ENCODE measurements around the gene PIM1. TPM values are rescaled to one million over a fixed set of nuclear protein-coding genes. Genes with fewer than 3 reads are reported as not detected.
"Not testable (repeated sequence)": the region's sequence is repeated elsewhere in the genome, so short reads cannot be mapped to it uniquely, and the experiment has no call there.

The PIM1 gene
- polyA plus RNA-seq, 4 donors, result 26.0 to 118 (median 57.8) TPM

DNA sequence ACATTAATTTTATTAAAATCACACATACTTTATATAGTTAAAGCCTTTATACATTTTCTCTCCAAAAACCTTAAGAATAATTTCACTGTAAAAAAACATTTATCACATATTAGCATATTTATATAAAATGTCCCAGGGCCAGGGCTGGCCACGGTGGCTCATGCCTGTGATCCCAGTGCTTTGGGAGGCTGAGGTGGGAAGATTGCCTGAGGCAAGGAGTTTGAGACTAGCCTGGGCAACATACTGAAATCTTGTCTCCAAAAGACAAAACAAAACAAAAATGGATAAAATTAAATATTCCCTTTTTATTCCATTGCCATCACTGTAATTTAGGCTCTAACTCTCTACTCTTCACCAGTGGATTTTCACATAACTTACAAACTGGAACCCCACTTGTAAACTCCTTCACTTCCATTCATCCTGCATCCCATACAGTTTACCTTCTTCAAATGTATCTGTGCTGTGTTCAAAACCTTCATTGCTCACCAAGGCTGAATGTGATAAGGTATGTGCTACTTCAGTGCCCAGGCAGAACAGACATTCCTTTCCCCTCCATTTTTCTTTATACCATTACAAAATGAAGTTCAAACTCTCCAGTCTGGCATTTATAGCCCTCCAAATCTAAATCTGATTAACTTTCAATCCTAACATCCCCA lies 42.9 kb upstream of the PIM1 start:
- Histone ChIP-seq H3K9me3 (ENCODE audit: control insufficient read depth in 2 of 2, insufficient read depth in 1 of 2, low read depth in 1 of 2, low read length in 1 of 2) (no peaks in the 10 kb centered on the region), H3K4me1 (ENCODE audit: control insufficient read depth in 3 of 3, insufficient read depth in 2 of 3, low read depth in 1 of 3, low read length in 2 of 3) (peaks cover 8 to 64% (median 8%) of the 10 kb centered on the region in 3 donors), H3K27ac (ENCODE audit: low read depth in 1 of 3, low read length in 2 of 3) (peak overlapping the region; percentile 27 to 69 (median 65)), H3K4me3 (ENCODE audit: low read depth in 1 of 3, low read length in 3 of 3) (no peak overlapping the region), H3K36me3 (ENCODE audit: control insufficient read depth in 3 of 3, insufficient read depth in 2 of 3, low read depth in 1 of 3, low read length in 3 of 3) (no peaks in the 10 kb centered on the region), H3K27me3 (ENCODE audit: control insufficient read depth in 3 of 3, insufficient read depth in 3 of 3, low read length in 3 of 3) (no peaks in the 10 kb centered on the region)
- WGBS, 3 donors, result 80 to 96% (median 88%) methylated on average over 1 of the region's 1 CpG
- DNase-seq, result no peak
- no peak for FAIRE-seq

DNA sequence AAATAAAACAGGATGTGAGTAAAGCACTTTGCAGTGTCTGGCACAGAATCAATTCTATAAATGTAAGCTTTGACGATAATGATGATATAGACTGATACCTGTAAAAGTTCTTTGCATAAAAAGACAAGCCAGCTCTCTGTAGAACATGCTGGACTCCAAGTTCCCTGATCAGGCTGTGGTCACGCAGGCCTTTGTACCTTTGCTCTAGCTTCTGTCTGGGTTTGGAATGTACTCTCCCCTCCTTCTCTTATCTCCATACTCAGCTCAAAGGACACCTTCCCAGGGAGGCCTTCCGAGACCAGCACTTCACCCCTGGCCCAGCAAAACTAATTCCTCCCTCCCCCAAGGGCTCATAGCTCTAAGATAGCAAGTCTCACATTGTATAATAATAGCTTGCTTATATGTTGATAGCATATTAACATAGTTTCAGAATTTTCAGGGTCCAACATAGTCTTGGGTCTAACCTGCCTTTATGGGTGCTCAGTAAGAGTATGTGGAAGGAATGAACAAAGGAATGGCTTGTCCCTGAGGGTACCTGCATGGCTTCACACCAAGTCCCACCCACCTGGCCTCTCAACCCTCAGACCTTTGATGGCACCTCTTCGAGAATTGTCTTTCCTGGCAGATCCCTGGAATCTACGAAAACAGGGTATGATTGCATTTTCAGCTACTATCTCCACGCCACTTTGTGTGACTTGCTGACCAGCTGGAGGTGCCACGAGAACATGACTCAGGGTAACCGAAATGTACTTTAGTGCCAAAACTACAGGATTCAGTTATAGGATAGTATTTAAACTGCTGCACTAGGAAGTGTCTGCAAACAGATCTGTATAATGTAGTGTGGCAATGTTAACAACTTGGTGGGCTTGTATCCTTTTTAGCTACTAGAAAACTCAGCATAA lies 41.7 kb upstream of the PIM1 start:
- Histone ChIP-seq H3K36me3 (ENCODE audit: control insufficient read depth in 3 of 3, insufficient read depth in 2 of 3, low read depth in 1 of 3, low read length in 3 of 3) (no peaks in the 10 kb centered on the region), H3K27me3 (ENCODE audit: control insufficient read depth in 3 of 3, insufficient read depth in 3 of 3, low read length in 3 of 3) (no peaks in the 10 kb centered on the region), H3K9me3 (ENCODE audit: control insufficient read depth in 2 of 2, insufficient read depth in 1 of 2, low read depth in 1 of 2, low read length in 1 of 2) (no peaks in the 10 kb centered on the region), H3K4me3 (ENCODE audit: low read depth in 1 of 3, low read length in 3 of 3) (no peak overlapping the region), H3K27ac (ENCODE audit: low read depth in 1 of 3, low read length in 2 of 3) (peak overlapping the region; percentile 51 to 74 (median 69)), H3K4me1 (ENCODE audit: control insufficient read depth in 3 of 3, insufficient read depth in 2 of 3, low read depth in 1 of 3, low read length in 2 of 3) (peaks cover 8 to 64% (median 8%) of the 10 kb centered on the region in 3 donors)
- DNase-seq (peak; percentile 90 to 99), FAIRE-seq (no peak)
- 35 to 72% (median 51%) methylated on average over 8 of the region's 8 CpGs for WGBS, 3 donors

DNA sequence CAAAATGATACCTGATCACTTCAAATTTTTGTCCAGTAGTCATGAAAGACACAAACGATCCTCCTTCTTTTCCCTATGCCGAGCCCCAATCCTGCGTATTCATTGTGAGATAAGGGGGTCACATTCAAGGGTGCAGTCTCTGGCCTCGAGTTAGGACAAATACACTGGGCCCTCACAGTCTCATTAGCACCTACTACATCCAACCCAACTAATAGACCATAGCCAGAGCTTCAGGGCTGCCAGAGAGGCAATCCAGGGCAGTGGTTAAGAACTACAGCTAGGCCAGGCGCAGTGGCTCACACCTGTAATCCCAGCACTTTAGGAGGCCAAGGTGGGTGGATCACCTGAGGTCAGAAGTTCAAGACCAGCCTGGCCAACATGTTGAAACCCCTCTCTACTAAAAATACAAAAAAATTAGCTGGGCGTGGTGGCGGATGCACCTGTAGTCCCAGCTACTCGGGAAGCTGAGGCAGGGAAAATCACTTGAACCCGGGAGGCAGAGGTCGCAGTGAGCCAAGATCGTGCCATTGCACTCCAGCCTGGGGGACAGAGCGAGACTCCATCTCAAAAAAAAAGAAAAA lies 41.0 kb upstream of the PIM1 start:
- H3K27me3 ChIP-seq (ENCODE audit: control insufficient read depth in 3 of 3, insufficient read depth in 3 of 3, low read length in 3 of 3); DNase-seq; FAIRE-seq; H3K36me3 ChIP-seq (ENCODE audit: control insufficient read depth in 3 of 3, insufficient read depth in 2 of 3, low read depth in 1 of 3, low read length in 3 of 3); H3K9me3 ChIP-seq (ENCODE audit: control insufficient read depth in 2 of 2, insufficient read depth in 1 of 2, low read depth in 1 of 2, low read length in 1 of 2); H3K4me3 ChIP-seq (ENCODE audit: low read depth in 1 of 3, low read length in 3 of 3): not testable (repeated sequence)
- WGBS, 3 donors, result 79 to 94% (median 83%) methylated on average over 12 of the region's 12 CpGs
- Histone ChIP-seq H3K4me1 (ENCODE audit: control insufficient read depth in 3 of 3, insufficient read depth in 2 of 3, low read depth in 1 of 3, low read length in 2 of 3) (peaks cover 8 to 67% (median 8%) of the 10 kb centered on the region in 3 donors), H3K27ac (ENCODE audit: low read depth in 1 of 3, low read length in 2 of 3) (peak overlapping the region in 2 of 3 donors; percentile 69 to 74)

GRCh38 chr6:37129566-37129965 lies 40.4 kb upstream of the PIM1 start:
- Histone ChIP-seq H3K4me1 (ENCODE audit: control insufficient read depth in 3 of 3, insufficient read depth in 2 of 3, low read depth in 1 of 3, low read length in 2 of 3) (peaks cover 13 to 73% (median 13%) of the 10 kb centered on the region in 3 donors), H3K9me3 (ENCODE audit: control insufficient read depth in 2 of 2, insufficient read depth in 1 of 2, low read depth in 1 of 2, low read length in 1 of 2) (no peaks in the 10 kb centered on the region), H3K36me3 (ENCODE audit: control insufficient read depth in 3 of 3, insufficient read depth in 2 of 3, low read depth in 1 of 3, low read length in 3 of 3) (no peaks in the 10 kb centered on the region), H3K27me3 (ENCODE audit: control insufficient read depth in 3 of 3, insufficient read depth in 3 of 3, low read length in 3 of 3) (no peaks in the 10 kb centered on the region), H3K4me3 (ENCODE audit: low read depth in 1 of 3, low read length in 3 of 3) (no peak overlapping the region), H3K27ac (ENCODE audit: low read depth in 1 of 3, low read length in 2 of 3) (peak overlapping the region in 1 of 3 donors; percentile 75)
- FAIRE-seq (no peak), DNase-seq (no peak)
- WGBS, 3 donors, result 88 to 96% (median 94%) methylated on average over 5 of the region's 5 CpGs

DNA sequence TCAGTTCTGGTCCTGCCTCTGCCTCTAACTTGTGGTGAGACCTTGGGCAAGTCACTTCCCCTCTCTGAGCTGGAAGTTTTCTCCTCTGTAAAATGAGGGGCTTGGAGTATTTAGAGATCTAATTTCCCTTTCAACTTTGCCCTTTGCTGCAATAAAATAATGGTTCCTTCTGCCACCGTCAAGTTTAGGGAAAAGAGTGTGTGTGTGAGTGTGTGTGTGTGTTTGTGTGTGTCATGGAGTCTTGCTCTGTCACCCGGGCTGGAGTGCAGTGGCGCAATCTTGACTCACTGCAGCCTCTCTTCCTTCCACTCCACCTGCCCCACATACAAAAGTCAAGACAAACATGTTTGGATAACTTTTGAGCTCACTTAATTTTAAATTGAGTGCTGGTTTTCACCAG lies 39.2 kb upstream of the PIM1 start:
- no peaks in the 10 kb centered on the region for H3K9me3 ChIP-seq (ENCODE audit: control insufficient read depth in 2 of 2, insufficient read depth in 1 of 2, low read depth in 1 of 2, low read length in 1 of 2)
- DNase-seq, result peak; percentile 53 to 65
- no peaks in the 10 kb centered on the region for H3K27me3 ChIP-seq (ENCODE audit: control insufficient read depth in 3 of 3, insufficient read depth in 3 of 3, low read length in 3 of 3)
- 23 to 35% (median 23%) methylated on average over 3 of the region's 3 CpGs for WGBS, 3 donors
- H3K4me3 ChIP-seq (ENCODE audit: low read depth in 1 of 3, low read length in 3 of 3), result no peak overlapping the region
- peaks cover 16 to 74% (median 17%) of the 10 kb centered on the region in 3 donors for H3K4me1 ChIP-seq (ENCODE audit: control insufficient read depth in 3 of 3, insufficient read depth in 2 of 3, low read depth in 1 of 3, low read length in 2 of 3)
- no peaks in the 10 kb centered on the region for H3K36me3 ChIP-seq (ENCODE audit: control insufficient read depth in 3 of 3, insufficient read depth in 2 of 3, low read depth in 1 of 3, low read length in 3 of 3)
- H3K27ac ChIP-seq (ENCODE audit: low read depth in 1 of 3, low read length in 2 of 3), result peak overlapping the region; percentile 67 to 75 (median 70)
- no peak for FAIRE-seq

DNA sequence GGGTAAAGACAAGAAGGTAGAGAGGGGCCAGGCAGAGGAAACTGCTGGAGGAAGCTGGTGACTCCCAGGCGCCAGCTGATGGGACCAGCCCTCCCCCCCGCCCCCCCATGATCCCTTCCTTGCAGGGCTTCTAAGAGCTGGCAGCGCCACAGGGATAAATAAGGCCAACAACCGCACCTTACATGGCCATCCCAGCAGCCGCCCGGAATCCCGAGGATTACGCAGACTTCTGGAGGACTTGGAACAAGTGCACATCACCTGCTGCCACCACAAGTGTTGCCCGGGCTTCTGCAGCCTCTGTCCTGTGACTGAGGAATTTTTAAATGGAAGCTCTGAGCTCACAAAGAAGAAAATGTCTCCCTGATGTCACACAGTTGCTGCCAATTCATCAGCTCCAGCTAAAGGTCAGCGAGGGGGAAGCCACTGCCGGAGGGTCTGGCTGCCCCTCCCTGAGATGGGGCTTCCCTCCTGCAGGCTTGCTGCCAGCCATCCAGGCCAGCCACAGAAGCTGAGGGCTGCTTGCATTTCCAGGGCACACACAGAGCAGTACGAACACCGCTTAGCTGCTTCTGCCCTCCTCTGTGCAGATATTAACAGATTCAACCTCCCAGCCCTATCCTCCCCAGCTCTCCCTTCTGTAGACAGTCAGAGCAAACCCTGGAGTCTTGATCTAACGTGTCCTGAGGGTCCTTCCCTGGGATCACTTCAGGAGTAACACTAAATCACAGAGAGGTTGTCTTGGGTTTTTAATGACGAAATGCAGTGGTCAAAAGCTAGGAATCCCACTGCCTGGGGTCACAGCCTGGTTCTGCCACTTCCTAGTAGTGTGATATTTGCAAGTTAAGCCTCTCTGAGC lies 38.6 kb upstream of the PIM1 start:
- FAIRE-seq (no peak), DNase-seq (peak; percentile 55 to 63)
- Histone ChIP-seq H3K4me3 (ENCODE audit: low read depth in 1 of 3, low read length in 3 of 3) (no peak overlapping the region), H3K27me3 (ENCODE audit: control insufficient read depth in 3 of 3, insufficient read depth in 3 of 3, low read length in 3 of 3) (no peaks in the 10 kb centered on the region), H3K36me3 (ENCODE audit: control insufficient read depth in 3 of 3, insufficient read depth in 2 of 3, low read depth in 1 of 3, low read length in 3 of 3) (no peaks in the 10 kb centered on the region), H3K9me3 (ENCODE audit: control insufficient read depth in 2 of 2, insufficient read depth in 1 of 2, low read depth in 1 of 2, low read length in 1 of 2) (no peaks in the 10 kb centered on the region), H3K27ac (ENCODE audit: low read depth in 1 of 3, low read length in 2 of 3) (peak overlapping the region; percentile 67 to 75 (median 70)), H3K4me1 (ENCODE audit: control insufficient read depth in 3 of 3, insufficient read depth in 2 of 3, low read depth in 1 of 3, low read length in 2 of 3) (peaks cover 12 to 74% (median 17%) of the 10 kb centered on the region in 3 donors)
- WGBS, 3 donors, result 25 to 48% (median 41%) methylated on average over 14 to 15 of the region's 15 CpGs

GRCh38 chr6:37131960-37132253 lies 38.0 kb upstream of the PIM1 start:
- Histone ChIP-seq H3K36me3 (ENCODE audit: control insufficient read depth in 3 of 3, insufficient read depth in 2 of 3, low read depth in 1 of 3, low read length in 3 of 3) (no peaks in the 10 kb centered on the region), H3K4me3 (ENCODE audit: low read depth in 1 of 3, low read length in 3 of 3) (no peak overlapping the region), H3K27me3 (ENCODE audit: control insufficient read depth in 3 of 3, insufficient read depth in 3 of 3, low read length in 3 of 3) (no peaks in the 10 kb centered on the region), H3K9me3 (ENCODE audit: control insufficient read depth in 2 of 2, insufficient read depth in 1 of 2, low read depth in 1 of 2, low read length in 1 of 2) (no peaks in the 10 kb centered on the region), H3K27ac (ENCODE audit: low read depth in 1 of 3, low read length in 2 of 3) (peak overlapping the region in 2 of 3 donors; percentile 61 to 75), H3K4me1 (ENCODE audit: control insufficient read depth in 3 of 3, insufficient read depth in 2 of 3, low read depth in 1 of 3, low read length in 2 of 3) (peaks cover 11 to 77% (median 17%) of the 10 kb centered on the region in 3 donors)
- FAIRE-seq (no peak), DNase-seq (no peak)

DNA sequence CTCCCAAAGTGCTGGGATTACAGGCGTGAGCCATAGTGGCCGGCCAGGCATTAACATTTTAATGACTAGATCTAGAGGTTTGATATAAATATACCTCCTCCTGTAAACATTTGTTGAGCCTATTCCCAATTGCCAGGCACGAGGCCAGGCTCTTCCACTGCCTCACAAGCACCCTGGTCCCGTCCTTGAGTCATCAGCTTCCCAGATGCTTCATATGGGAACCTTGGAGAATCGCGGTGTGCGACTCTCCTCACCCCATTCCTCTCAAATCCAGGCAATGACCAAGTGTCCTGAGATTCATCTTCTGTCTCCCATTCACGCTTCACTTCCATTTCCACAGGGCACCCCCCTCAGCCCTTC lies 35.9 kb upstream of the PIM1 start:
- H3K27ac ChIP-seq (ENCODE audit: low read depth in 1 of 3, low read length in 2 of 3), result peak overlapping the region; percentile 67 to 82 (median 71)
- H3K36me3 ChIP-seq (ENCODE audit: control insufficient read depth in 3 of 3, insufficient read depth in 2 of 3, low read depth in 1 of 3, low read length in 3 of 3), result no peaks in the 10 kb centered on the region
- DNase-seq (no peak), FAIRE-seq (no peak)
- 71 to 83% (median 81%) methylated on average over 8 of the region's 8 CpGs for WGBS, 3 donors
- H3K9me3 ChIP-seq (ENCODE audit: control insufficient read depth in 2 of 2, insufficient read depth in 1 of 2, low read depth in 1 of 2, low read length in 1 of 2), result no peaks in the 10 kb centered on the region
- no peak overlapping the region for H3K4me3 ChIP-seq (ENCODE audit: low read depth in 1 of 3, low read length in 3 of 3)
- H3K27me3 ChIP-seq (ENCODE audit: control insufficient read depth in 3 of 3, insufficient read depth in 3 of 3, low read length in 3 of 3), result no peaks in the 10 kb centered on the region
- peaks cover 13 to 78% (median 15%) of the 10 kb centered on the region in 3 donors for H3K4me1 ChIP-seq (ENCODE audit: control insufficient read depth in 3 of 3, insufficient read depth in 2 of 3, low read depth in 1 of 3, low read length in 2 of 3)

All from small intestine (tissue), 7 donors.